Endothelial cell of umbilical vein (primary cell): ENCODE data around the gene MIR17HG. TPM values are rescaled to one million over a fixed set of nuclear protein-coding genes. Genes with fewer than 3 reads are reported as not detected.

Experiments used
- BruUV-seq: library from RNA; stranded (reverse); fragments of 400-500 nt; replicated peaks from 2 replicates; lab custom pipeline; 2021; lab: Mats Ljungman, UMichigan
- CTCF ChIA-PET: fragments of 300-600, 350-600 bp; sonication (Branson Sonifier 250); formaldehyde crosslinking; loops from one replicate; lab custom pipeline; 2021; ENCODE audit warnings: antibody characterized with exemption, inconsistent platforms; lab: Charles Lee
- POLR2A ChIA-PET: fragments of 300-600, 350-600 bp; sonication (Branson Sonifier 250); formaldehyde crosslinking; loops from one replicate; lab custom pipeline; 2021; ENCODE audit warnings: antibody characterized with exemption, inconsistent platforms; lab: Charles Lee
- DNase-seq: peaks from one replicate; pipeline ENCODE4 v3.0.0-alpha.2; 2011; ENCODE audit warnings: low read depth, low spot score
- FAIRE-seq: peaks from 2 replicates; lab custom pipeline; 2011; peaks lifted over from hg19 to GRCh38; lab: Jason Lieb, UNC
- H2AFZ ChIP-seq: 2 replicates; pipeline ENCODE4 v1.6.0; 2012; ENCODE audit warnings: low read depth, low read length, control low read depth, inconsistent platforms
- H3K27ac ChIP-seq: 2 replicates; pipeline ENCODE4 v1.5.1; 2011; ENCODE audit warnings: low read depth, mild to moderate bottlenecking, control low read depth, low read length, moderate library complexity; ENCODE audit not compliant: insufficient read depth
- H3K27me3 ChIP-seq, 2 experiments: 2 replicates each; pipeline versions ENCODE4 v1.6.0 to v1.6.1; 2011; ENCODE audit warnings: low read length in 2 of 2, mixed read lengths in 1 of 2; ENCODE audit not compliant: control insufficient read depth in 2 of 2, insufficient read depth in 2 of 2
- H3K36me3 ChIP-seq, 2 experiments: 2 replicates in 1 of 2; 3 replicates in 1 of 2; pipeline ENCODE4 v1.5.1; 2011; ENCODE audit warnings: low read length in 2 of 2, mild to moderate bottlenecking in 1 of 2, moderate library complexity in 1 of 2; ENCODE audit not compliant: control insufficient read depth in 2 of 2, insufficient read depth in 2 of 2; ENCODE audit errors: extremely low read depth in 1 of 2
- H3K4me1 ChIP-seq: 3 replicates; pipeline ENCODE4 v1.5.1; 2011; ENCODE audit warnings: mild to moderate bottlenecking, low read length; ENCODE audit not compliant: control insufficient read depth, insufficient read depth; ENCODE audit errors: extremely low read depth
- H3K4me2 ChIP-seq: 2 replicates; pipeline ENCODE4 v1.6.1; 2011; ENCODE audit warnings: low read length, control low read depth, mixed read lengths; ENCODE audit not compliant: insufficient read depth
- H3K4me3 ChIP-seq, 3 experiments: fragments of 200-600 bp in 1 of 3; sonication (generic), shearing (Covaris generic) in 1 of 3; replicated peaks in 1 of 3; 2 replicates each; pipeline ENCODE4 v1.5.1; 2011 to 2016; ENCODE audit warnings: control low read depth in 3 of 3, low read length in 3 of 3, mild to moderate bottlenecking in 2 of 3, inconsistent platforms in 1 of 3, low read depth in 1 of 3, moderate library complexity in 1 of 3; ENCODE audit not compliant: insufficient read depth in 1 of 3
- H3K79me2 ChIP-seq: 2 replicates; pipeline ENCODE4 v1.6.0; 2012; ENCODE audit warnings: low read length, inconsistent platforms; ENCODE audit not compliant: control insufficient read depth, insufficient read depth
- H3K9ac ChIP-seq: replicated peaks from 2 replicates; pipeline ENCODE3; 2011; ENCODE audit warnings: low read length, control low read depth; ENCODE audit not compliant: insufficient read depth; ENCODE audit errors: extremely low read depth
- H3K9me1 ChIP-seq: replicated peaks from 3 replicates; pipeline ENCODE4 v1.6.0; 2011; ENCODE audit warnings: mild to moderate bottlenecking, low read length; ENCODE audit not compliant: control insufficient read depth, insufficient read depth; ENCODE audit errors: extremely low read depth
- H3K9me3 ChIP-seq: replicated peaks from 2 replicates; pipeline ENCODE4 v1.5.1; 2012; ENCODE audit warnings: low read length, inconsistent platforms; ENCODE audit not compliant: control insufficient read depth, insufficient read depth
- H4K20me1 ChIP-seq: replicated peaks from 2 replicates; pipeline ENCODE3; 2011; ENCODE audit warnings: mild to moderate bottlenecking, low read length; ENCODE audit not compliant: control insufficient read depth, insufficient read depth; ENCODE audit errors: extremely low read depth
- FOS ChIP-seq: IDR thresholded peaks from 2 replicates; pipeline ENCODE4 v1.6.1; 2011; ENCODE audit warnings: mild to moderate bottlenecking, low read length, moderate library complexity, borderline replicate concordance; ENCODE audit not compliant: insufficient read depth
- GATA2 ChIP-seq: IDR thresholded peaks from 2 replicates; pipeline ENCODE4 v1.7.0; 2011; ENCODE audit warnings: low read depth, mild to moderate bottlenecking, moderate library complexity, mixed read lengths, low read length; ENCODE audit not compliant: insufficient read length, insufficient read depth
- JUN ChIP-seq: IDR thresholded peaks from 2 replicates; pipeline ENCODE4 v1.6.1; 2011; ENCODE audit warnings: borderline replicate concordance, low read depth; ENCODE audit not compliant: insufficient read length, insufficient read depth
- MYC ChIP-seq: IDR thresholded peaks from one replicate; pipeline ENCODE4 v1.6.1; 2011; ENCODE audit warnings: mild to moderate bottlenecking, low read depth, low read length
- POLR2A ChIP-seq: IDR thresholded peaks from 2 replicates; pipeline ENCODE4 v1.6.1; 2012; ENCODE audit warnings: low read depth, mild to moderate bottlenecking, control low read depth, low read length
- POLR2AphosphoS5 ChIP-seq: IDR thresholded peaks from 2 replicates; pipeline ENCODE4 v1.6.1; 2012; ENCODE audit warnings: low read depth, mild to moderate bottlenecking, control low read depth, low read length, moderate library complexity; ENCODE audit not compliant: insufficient read depth
- dilution Hi-C: fragments of 300-500 bp; cut with MboI; formaldehyde crosslinking; loops from one replicate; pipeline ENCODE4 v1.15.0; 2019; ENCODE audit warnings: low sequenced_read_pairs; ENCODE audit not compliant: extremely low pct_ligation_motif_present
- intact Hi-C: fragments of 100-400 bp; cut with micrococcal nuclease; formaldehyde crosslinking; loops from one replicate; pipeline ENCODE4 v1.10.0; 2022
- polyA plus RNA-seq, 4 experiments: library from polyadenylated mRNA; depleted of rRNA in 3 of 4; stranded (reverse) in 3 of 4; unstranded in 1 of 4; fragments of >200 nt; gene quantifications; 2 replicates each; pipeline versions ENCODE4 v1.2.1 to v1.2.3, GENCODE V29; 2011 to 2012; ENCODE audit warnings: missing spikeins in 1 of 4
- total RNA-seq: library from RNA; stranded (reverse); gene quantifications from 2 replicates; pipeline ENCODE4 v1.2.3, GENCODE V29; 2021
- TF ChIP-seq, protein P1 (sequence below): IDR thresholded peaks from 2 replicates; pipeline ENCODE4 v1.6.1; 2011; ENCODE audit not compliant: insufficient read depth, insufficient read length

The MIR17HG gene
- total and polyA plus RNA-seq, 2 donors (not counting 3 experiments of a cell fraction or from before 2014, with no cell fraction given) = 1.8 to 9.5 TPM

DNA sequence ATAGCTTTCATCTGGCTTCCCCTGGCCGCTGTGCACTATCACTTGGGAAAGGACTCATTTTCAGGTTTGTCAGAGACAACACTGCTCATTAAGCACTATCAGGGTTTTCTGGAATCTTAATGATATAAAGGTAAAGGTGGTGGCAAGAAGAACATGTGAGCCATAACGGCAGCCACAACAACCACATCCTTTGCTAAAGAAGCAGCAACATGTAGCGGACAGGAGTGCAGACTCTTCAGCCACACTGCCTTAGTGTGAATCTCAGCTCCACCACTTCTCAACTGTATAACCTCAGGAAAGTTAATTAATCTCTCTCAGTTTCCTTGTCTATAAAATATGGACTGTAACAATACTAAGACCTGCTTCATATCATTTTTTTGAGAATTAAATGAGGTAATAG is 24.1 kb upstream of the MIR17HG start:
- dilution Hi-C loops (no loop called here), intact Hi-C loops (no loop called here)
- H3K9ac ChIP-seq = no peak overlapping the region
- no peaks in the 10 kb centered on the region for H4K20me1 ChIP-seq
- no peak overlapping the region for H3K27ac ChIP-seq
- ChIA-PET POLR2A (no interaction called here), CTCF (interaction anchor here (1.4 kb wide), 1 partner anchor 10 kb away, joined by 4 read pairs; no protein-coding TSS in a partner anchor)
- DNase-seq (no peak), FAIRE-seq (no peak)
- H3K36me3 ChIP-seq = no peaks in the 10 kb centered on the region
- no peak overlapping the region for H3K4me3 ChIP-seq
- peaks cover 9% of the 10 kb centered on the region for H3K4me1 ChIP-seq
- no peaks in the 10 kb centered on the region for H3K79me2 ChIP-seq
- H3K4me2 ChIP-seq = no peak overlapping the region
- no peaks in the 10 kb centered on the region for H3K27me3 ChIP-seq
- H2AFZ ChIP-seq = no peak overlapping the region
- no peak for TF ChIP-seq FOS
- no peak for TF ChIP-seq GATA2
- TF ChIP-seq POLR2A = no peak
- no peak for TF ChIP-seq POLR2AphosphoS5
- no peak for TF ChIP-seq MYC
- TF ChIP-seq, protein P1, sequence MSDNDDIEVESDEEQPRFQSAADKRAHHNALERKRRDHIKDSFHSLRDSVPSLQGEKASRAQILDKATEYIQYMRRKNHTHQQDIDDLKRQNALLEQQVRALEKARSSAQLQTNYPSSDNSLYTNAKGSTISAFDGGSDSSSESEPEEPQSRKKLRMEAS = no peak
- BruUV-seq = no TSS peak
- no peaks in the 10 kb centered on the region for H3K9me3 ChIP-seq
- H3K9me1 ChIP-seq = no peaks in the 10 kb centered on the region

DNA sequence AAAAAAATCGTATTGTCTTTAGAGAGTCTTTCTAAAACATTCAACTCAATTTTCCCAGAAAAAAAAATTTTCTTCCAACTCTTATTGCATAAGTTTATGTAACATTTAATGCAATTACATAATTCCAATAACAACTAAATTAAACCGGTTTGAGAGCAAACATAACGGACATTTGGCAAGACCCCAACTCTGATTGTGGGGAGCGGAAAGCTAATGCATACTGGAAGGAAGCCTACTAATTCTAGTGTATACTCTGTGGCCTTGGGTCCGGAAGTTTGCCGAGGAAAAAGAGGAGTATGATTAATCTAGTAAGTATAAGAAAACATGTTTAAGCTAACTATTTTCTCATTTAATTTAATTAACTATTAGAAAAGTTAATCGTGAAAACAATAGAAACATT is 21.3 kb upstream of the MIR17HG start:
- no TSS peak for BruUV-seq
- H3K9me3 ChIP-seq = no peaks in the 10 kb centered on the region
- no peaks in the 10 kb centered on the region for H3K9me1 ChIP-seq
- H3K79me2 ChIP-seq = no peaks in the 10 kb centered on the region
- peaks cover 9% of the 10 kb centered on the region for H3K4me1 ChIP-seq
- ChIA-PET POLR2A (no interaction called here), CTCF (interaction anchor here (0.7 to 2.4 kb wide), 13 partner anchors 8 to 80 kb away, joined by 3 to 16 read pairs (median 4); partner anchors contain the start of gene MIR17HG)
- dilution Hi-C loops = no loop called here
- no peaks in the 10 kb centered on the region for H4K20me1 ChIP-seq
- no peak overlapping the region for H3K27ac ChIP-seq
- intact Hi-C loops = no loop called here
- peak; percentile 75 for DNase-seq
- no peaks in the 10 kb centered on the region for H3K36me3 ChIP-seq
- H2AFZ ChIP-seq = no peak overlapping the region
- FAIRE-seq = peak; percentile 77
- TF ChIP-seq FOS (peak; percentile 48), JUN (no peak)
- peak overlapping the region; percentile 45 for H3K4me2 ChIP-seq
- H3K27me3 ChIP-seq = no peaks in the 10 kb centered on the region
- H3K4me3 ChIP-seq = peak overlapping the region in 1 of 3 experiments; percentile 32
- no peak overlapping the region for H3K9ac ChIP-seq
